ENCODE measurements around the gene CTTNBP2.

Gene CTTNBP2

GRCh38 chr7:117807676-117808075 lies 65.6 kb downstream of the CTTNBP2 start:
- peak overlapping the region in 2 of 3 experiments; percentile 75 to 80 for H3K27ac Mint-ChIP-seq
- no peak overlapping the region for H3K4me3 Mint-ChIP-seq
- no peaks in the 10 kb centered on the region for H3K27me3 Mint-ChIP-seq (ENCODE audit: low read depth)
- peaks cover 25% of the 10 kb centered on the region for H3K4me1 Mint-ChIP-seq
- H3K36me3 Mint-ChIP-seq (ENCODE audit: low read depth), result peaks cover 18% of the 10 kb centered on the region
- no peaks in the 10 kb centered on the region for H3K9me3 Mint-ChIP-seq
- TF ChIP-seq, protein P1, sequence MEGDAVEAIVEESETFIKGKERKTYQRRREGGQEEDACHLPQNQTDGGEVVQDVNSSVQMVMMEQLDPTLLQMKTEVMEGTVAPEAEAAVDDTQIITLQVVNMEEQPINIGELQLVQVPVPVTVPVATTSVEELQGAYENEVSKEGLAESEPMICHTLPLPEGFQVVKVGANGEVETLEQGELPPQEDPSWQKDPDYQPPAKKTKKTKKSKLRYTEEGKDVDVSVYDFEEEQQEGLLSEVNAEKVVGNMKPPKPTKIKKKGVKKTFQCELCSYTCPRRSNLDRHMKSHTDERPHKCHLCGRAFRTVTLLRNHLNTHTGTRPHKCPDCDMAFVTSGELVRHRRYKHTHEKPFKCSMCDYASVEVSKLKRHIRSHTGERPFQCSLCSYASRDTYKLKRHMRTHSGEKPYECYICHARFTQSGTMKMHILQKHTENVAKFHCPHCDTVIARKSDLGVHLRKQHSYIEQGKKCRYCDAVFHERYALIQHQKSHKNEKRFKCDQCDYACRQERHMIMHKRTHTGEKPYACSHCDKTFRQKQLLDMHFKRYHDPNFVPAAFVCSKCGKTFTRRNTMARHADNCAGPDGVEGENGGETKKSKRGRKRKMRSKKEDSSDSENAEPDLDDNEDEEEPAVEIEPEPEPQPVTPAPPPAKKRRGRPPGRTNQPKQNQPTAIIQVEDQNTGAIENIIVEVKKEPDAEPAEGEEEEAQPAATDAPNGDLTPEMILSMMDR (IDR thresholded peaks at IDR 0.05; ENCODE audit: unreplicated experiment in 3 of 3), result no peak

DNA sequence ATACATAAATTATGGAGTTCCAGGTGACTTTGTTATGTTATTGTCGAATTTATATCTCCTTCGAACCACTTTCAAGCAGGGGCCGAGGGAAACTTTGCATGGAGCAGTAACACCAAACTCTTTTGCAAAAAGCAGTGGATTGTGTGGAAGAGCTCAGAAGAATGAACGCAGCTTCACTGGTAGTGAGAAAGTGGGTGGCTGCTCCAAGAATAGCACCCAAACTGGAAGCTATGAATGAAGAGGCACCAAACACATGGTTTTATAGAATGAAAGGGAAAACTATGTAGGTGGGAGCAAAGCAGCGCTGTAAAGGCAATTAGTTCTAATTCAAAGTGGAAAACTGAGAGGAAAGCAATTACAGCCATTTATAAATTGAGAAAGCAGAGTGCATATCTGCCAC lies 67.2 kb downstream of the CTTNBP2 start:
- peaks cover 25% of the 10 kb centered on the region for H3K4me1 Mint-ChIP-seq
- H3K27me3 Mint-ChIP-seq (ENCODE audit: low read depth), result no peaks in the 10 kb centered on the region
- H3K9me3 Mint-ChIP-seq, result no peaks in the 10 kb centered on the region
- peaks cover 18% of the 10 kb centered on the region for H3K36me3 Mint-ChIP-seq (ENCODE audit: low read depth)
- no peak overlapping the region for H3K27ac Mint-ChIP-seq
- no peak overlapping the region for H3K4me3 Mint-ChIP-seq
- TF ChIP-seq, protein P1 (IDR thresholded peaks at IDR 0.05; ENCODE audit: unreplicated experiment in 3 of 3), result no peak

DNA sequence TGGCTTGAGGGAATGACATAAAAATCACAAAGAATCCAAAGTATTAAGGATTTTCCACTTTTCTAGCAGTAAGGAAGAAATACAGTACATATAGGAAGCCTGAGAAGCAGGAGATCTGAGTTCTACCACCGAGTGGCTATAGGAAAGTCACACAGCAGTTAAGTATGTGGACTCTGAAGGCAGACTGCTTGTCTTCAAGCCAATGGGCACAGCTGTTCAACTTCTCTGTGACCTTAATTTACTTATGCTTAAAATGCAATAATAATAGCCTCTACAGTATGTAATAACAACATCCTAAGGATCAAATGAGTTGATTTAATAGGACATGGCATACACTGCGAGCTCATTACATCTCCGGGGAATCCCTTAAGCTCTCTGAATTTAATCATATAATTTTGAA lies 68.0 kb downstream of the CTTNBP2 start:
- no peaks in the 10 kb centered on the region for H3K27me3 Mint-ChIP-seq (ENCODE audit: low read depth)
- H3K36me3 Mint-ChIP-seq (ENCODE audit: low read depth), result peaks cover 18% of the 10 kb centered on the region
- no peak overlapping the region for H3K27ac Mint-ChIP-seq
- no peaks in the 10 kb centered on the region for H3K9me3 Mint-ChIP-seq
- TF ChIP-seq, protein P1 (IDR thresholded peaks at IDR 0.05; ENCODE audit: unreplicated experiment in 3 of 3), result no peak
- peaks cover 25% of the 10 kb centered on the region for H3K4me1 Mint-ChIP-seq
- no peak overlapping the region for H3K4me3 Mint-ChIP-seq

GRCh38 chr7:117803476-117803875 lies 69.8 kb downstream of the CTTNBP2 start:
- Mint-ChIP-seq H3K36me3 (ENCODE audit: low read depth) (peaks cover 17% of the 10 kb centered on the region), H3K4me1 (peaks cover 11% of the 10 kb centered on the region), H3K27me3 (ENCODE audit: low read depth) (no peaks in the 10 kb centered on the region), H3K27ac (no peak overlapping the region), H3K9me3 (no peaks in the 10 kb centered on the region), H3K4me3 (no peak overlapping the region)
- TF ChIP-seq, protein P1 (IDR thresholded peaks at IDR 0.05; ENCODE audit: unreplicated experiment in 3 of 3), result no peak

DNA sequence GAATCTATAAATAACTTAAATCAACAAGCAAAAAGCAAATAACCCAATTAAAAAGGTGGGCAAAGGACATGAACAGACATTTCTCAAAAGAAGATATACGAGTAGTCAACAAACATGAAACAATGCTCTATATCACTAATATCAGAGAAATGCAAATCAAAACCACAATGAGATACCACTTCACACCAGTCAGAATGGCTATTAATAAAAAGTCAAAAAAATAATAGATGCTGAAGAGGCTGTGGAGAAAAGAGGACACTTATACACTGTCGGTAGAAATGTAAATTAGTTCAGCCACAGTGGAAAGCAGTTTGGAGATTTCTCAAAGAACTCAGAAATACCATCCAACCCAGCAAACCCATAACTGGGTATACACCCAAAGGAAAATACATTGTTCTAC lies 70.6 kb downstream of the CTTNBP2 start:
- peaks cover 3% of the 10 kb centered on the region for H3K4me1 Mint-ChIP-seq
- H3K9me3 Mint-ChIP-seq, result no peaks in the 10 kb centered on the region
- TF ChIP-seq, protein P1 (IDR thresholded peaks at IDR 0.05; ENCODE audit: unreplicated experiment in 3 of 3), result no peak

GRCh38 chr7:117800841-117801240 lies 72.4 kb downstream of the CTTNBP2 start:
- H3K9me3 Mint-ChIP-seq, result no peaks in the 10 kb centered on the region

More for the DNA sequence above, 70.6 kb downstream of the CTTNBP2 start:
- Mint-ChIP-seq H3K36me3 (ENCODE audit: low read depth) (peaks cover 13% of the 10 kb centered on the region), H3K4me3 (no peak overlapping the region), H3K27me3 (ENCODE audit: low read depth) (no peaks in the 10 kb centered on the region), H3K27ac (no peak overlapping the region)

More at GRCh38 chr7:117800841-117801240, 72.4 kb downstream of the CTTNBP2 start:
- H3K4me3 Mint-ChIP-seq, result no peak overlapping the region
- TF ChIP-seq, protein P1 (IDR thresholded peaks at IDR 0.05; ENCODE audit: unreplicated experiment in 3 of 3), result no peak
- peaks cover 10% of the 10 kb centered on the region for H3K36me3 Mint-ChIP-seq (ENCODE audit: low read depth)
- no peaks in the 10 kb centered on the region for H3K4me1 Mint-ChIP-seq
- peak overlapping the region in 2 of 3 experiments; percentile 0 to 57 for H3K27ac Mint-ChIP-seq
- H3K27me3 Mint-ChIP-seq (ENCODE audit: low read depth), result no peaks in the 10 kb centered on the region

Data from nephron (organoid).